GM10248 (cell line): ENCODE data around the gene WNT7A.

Experiments
- CTCF ChIA-PET: fragments of 300-600 bp; sonication (Branson Sonifier 250); formaldehyde crosslinking; extraction: SDS; loops from one replicate; lab custom pipeline; 2021; ENCODE audit warnings: antibody characterized with exemption; lab: Yijun Ruan, JAX
- POLR2A ChIA-PET: fragments of 350-650 bp; sonication (Branson Sonifier 250); formaldehyde crosslinking; extraction: SDS; loops from one replicate; lab custom pipeline; 2020; ENCODE audit warnings: antibody characterized with exemption; lab: Yijun Ruan, JAX
- DNase-seq: peaks from one replicate; pipeline ENCODE4 v3.0.0; 2012; ENCODE audit errors: extremely low spot score
- TF ChIP-seq, protein P1 (sequence below): IDR thresholded peaks from 2 replicates; pipeline ENCODE4 v1.5.1; 2012; ENCODE audit warnings: mild to moderate bottlenecking, low read depth; ENCODE audit errors: extremely low read depth, missing control alignments, control extremely low read depth

The WNT7A gene

DNA sequence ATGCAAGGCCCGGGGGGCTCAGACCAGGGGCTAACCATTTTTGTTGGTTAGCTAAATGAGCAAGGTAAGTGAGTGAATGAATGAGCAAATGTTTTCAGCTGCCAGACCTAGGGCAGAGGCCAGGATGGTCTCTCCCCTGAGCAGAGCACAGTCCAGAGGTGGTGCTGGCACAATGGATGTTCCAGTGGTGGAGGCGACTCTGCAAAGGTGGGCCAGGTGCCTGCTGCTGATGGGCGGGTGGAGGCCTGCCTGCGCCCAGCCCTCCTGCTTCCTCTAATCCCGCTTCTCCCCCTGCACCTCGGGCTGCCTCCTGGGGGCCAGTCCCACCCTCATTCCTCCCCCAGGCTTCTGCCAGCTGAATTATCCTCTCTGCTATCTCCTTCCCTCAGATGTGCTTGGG is 112.8 kb downstream of the WNT7A start:
- CTCF ChIA-PET: no interaction called here
- TF ChIP-seq, protein P1, sequence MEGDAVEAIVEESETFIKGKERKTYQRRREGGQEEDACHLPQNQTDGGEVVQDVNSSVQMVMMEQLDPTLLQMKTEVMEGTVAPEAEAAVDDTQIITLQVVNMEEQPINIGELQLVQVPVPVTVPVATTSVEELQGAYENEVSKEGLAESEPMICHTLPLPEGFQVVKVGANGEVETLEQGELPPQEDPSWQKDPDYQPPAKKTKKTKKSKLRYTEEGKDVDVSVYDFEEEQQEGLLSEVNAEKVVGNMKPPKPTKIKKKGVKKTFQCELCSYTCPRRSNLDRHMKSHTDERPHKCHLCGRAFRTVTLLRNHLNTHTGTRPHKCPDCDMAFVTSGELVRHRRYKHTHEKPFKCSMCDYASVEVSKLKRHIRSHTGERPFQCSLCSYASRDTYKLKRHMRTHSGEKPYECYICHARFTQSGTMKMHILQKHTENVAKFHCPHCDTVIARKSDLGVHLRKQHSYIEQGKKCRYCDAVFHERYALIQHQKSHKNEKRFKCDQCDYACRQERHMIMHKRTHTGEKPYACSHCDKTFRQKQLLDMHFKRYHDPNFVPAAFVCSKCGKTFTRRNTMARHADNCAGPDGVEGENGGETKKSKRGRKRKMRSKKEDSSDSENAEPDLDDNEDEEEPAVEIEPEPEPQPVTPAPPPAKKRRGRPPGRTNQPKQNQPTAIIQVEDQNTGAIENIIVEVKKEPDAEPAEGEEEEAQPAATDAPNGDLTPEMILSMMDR: no peak
- POLR2A ChIA-PET: no interaction called here
- DNase-seq: no peak
